Measurements from ENCODE around the gene SSC5D.

- peak; percentile 71 for TF ChIP-seq POLR2A (IDR thresholded peaks at IDR 0.05; ENCODE audit: low read depth, low read length)
- no peak for TF ChIP-seq CTCF (conservative IDR thresholded peaks at IDR 0.05; ENCODE audit: low read depth, low read length)
- TF ChIP-seq BHLHE40 (IDR thresholded peaks at IDR 0.05; ENCODE audit: low read depth, low read length) = no peak; the same call in 1 of the 2 replicates
- peak; percentile 87 for TF ChIP-seq MAZ (IDR thresholded peaks at IDR 0.05; ENCODE audit: borderline replicate concordance, low read depth, low read length)
- no peak for TF ChIP-seq RAD21 (IDR thresholded peaks at IDR 0.05; ENCODE audit: low read length)
- no peak for TF ChIP-seq ELK1 (IDR thresholded peaks at IDR 0.05; ENCODE audit: borderline replicate concordance, low read depth, low read length)
- TF ChIP-seq RFX5 (IDR thresholded peaks at IDR 0.05; ENCODE audit: low read depth, low read length) = peak; percentile 8; the same call in 1 of the 2 replicates
- no peak for TF ChIP-seq MAFK (IDR thresholded peaks at IDR 0.05; ENCODE audit: low read depth, low read length)
- TF ChIP-seq MXI1 (IDR thresholded peaks at IDR 0.05; ENCODE audit: borderline replicate concordance, low read depth, low read length) = peak; percentile 64; the same call in 1 of the 2 replicates
- TF ChIP-seq USF2 (IDR thresholded peaks at IDR 0.05; ENCODE audit: low read depth, low read length) = peak; percentile 43; the same call in 1 of the 2 replicates
- no peak for TF ChIP-seq CEBPB (IDR thresholded peaks at IDR 0.05; ENCODE audit: low read depth, low read length)
- TF ChIP-seq FOS (IDR thresholded peaks at IDR 0.05; ENCODE audit: low read depth, low read length) = no peak; the same call in 1 of the 2 replicates
- TF ChIP-seq SMC3 (IDR thresholded peaks at IDR 0.05; ENCODE audit: low read depth, low read length) = no peak
These were observed 12.0 kb upstream of the SSC5D start, which contains the start of gene ZNF628 for GRCh38 chr19:55476100-55476775.

Data from IMR-90 (cell line).